ENCODE measurements around the gene OGFR.

Gene OGFR

DNA sequence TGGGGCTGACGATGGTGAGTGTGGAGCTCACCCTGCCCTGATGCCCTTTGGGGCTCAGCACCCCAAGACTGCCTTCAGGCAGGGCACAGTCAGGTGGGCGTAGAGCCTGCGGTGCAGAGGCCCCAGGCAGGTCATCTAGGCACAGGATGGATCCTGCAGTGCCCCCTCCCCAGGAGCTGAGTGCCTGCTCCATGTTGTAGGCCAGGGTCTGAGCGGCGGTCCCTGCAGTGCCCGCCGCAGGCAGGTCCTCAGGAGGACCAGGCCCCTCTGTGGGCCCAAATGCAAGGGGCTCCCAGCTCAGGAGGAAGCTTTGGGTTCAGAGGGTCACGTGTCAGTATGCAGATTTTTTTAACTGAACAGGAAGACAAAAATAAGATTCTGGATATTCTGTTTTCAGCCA is 5.6 kb upstream of the OGFR start:
- no peak for DNase-seq
- no peak overlapping the region for H3K27ac Mint-ChIP-seq
- no peak overlapping the region for H3K4me3 Mint-ChIP-seq
- peaks cover 29% of the 10 kb centered on the region for H3K27me3 Mint-ChIP-seq (ENCODE audit: low read depth, poor library complexity)
- H3K4me1 Mint-ChIP-seq = peaks cover 39% of the 10 kb centered on the region
- peaks cover 40% of the 10 kb centered on the region for H3K36me3 Mint-ChIP-seq (ENCODE audit: low read depth)
- no peaks in the 10 kb centered on the region for H3K9me3 Mint-ChIP-seq
- no peak for TF ChIP-seq CTCF (IDR thresholded peaks at IDR 0.05)

- peaks cover 42% of the 10 kb centered on the region for H3K4me1 Mint-ChIP-seq
- DNase-seq = no peak
- H3K27ac Mint-ChIP-seq = no peak overlapping the region
- H3K9me3 Mint-ChIP-seq = no peaks in the 10 kb centered on the region
- peaks cover 40% of the 10 kb centered on the region for H3K36me3 Mint-ChIP-seq (ENCODE audit: low read depth)
- no peak for TF ChIP-seq CTCF (IDR thresholded peaks at IDR 0.05)
- H3K27me3 Mint-ChIP-seq (ENCODE audit: low read depth, poor library complexity) = peaks cover 29% of the 10 kb centered on the region
- H3K4me3 Mint-ChIP-seq = no peak overlapping the region
Observed at GRCh38 chr20:62799459-62799858, 5.2 kb upstream of the OGFR start.

GRCh38 chr20:62799873-62800272 is 4.8 kb upstream of the OGFR start:
- H3K27ac Mint-ChIP-seq = no peak overlapping the region
- H3K27me3 Mint-ChIP-seq (ENCODE audit: low read depth, poor library complexity) = peaks cover 26% of the 10 kb centered on the region
- H3K4me3 Mint-ChIP-seq = no peak overlapping the region
- DNase-seq = no peak
- no peak for TF ChIP-seq CTCF (IDR thresholded peaks at IDR 0.05)
- peaks cover 40% of the 10 kb centered on the region for H3K36me3 Mint-ChIP-seq (ENCODE audit: low read depth)
- H3K9me3 Mint-ChIP-seq = no peaks in the 10 kb centered on the region
- peaks cover 42% of the 10 kb centered on the region for H3K4me1 Mint-ChIP-seq

DNA sequence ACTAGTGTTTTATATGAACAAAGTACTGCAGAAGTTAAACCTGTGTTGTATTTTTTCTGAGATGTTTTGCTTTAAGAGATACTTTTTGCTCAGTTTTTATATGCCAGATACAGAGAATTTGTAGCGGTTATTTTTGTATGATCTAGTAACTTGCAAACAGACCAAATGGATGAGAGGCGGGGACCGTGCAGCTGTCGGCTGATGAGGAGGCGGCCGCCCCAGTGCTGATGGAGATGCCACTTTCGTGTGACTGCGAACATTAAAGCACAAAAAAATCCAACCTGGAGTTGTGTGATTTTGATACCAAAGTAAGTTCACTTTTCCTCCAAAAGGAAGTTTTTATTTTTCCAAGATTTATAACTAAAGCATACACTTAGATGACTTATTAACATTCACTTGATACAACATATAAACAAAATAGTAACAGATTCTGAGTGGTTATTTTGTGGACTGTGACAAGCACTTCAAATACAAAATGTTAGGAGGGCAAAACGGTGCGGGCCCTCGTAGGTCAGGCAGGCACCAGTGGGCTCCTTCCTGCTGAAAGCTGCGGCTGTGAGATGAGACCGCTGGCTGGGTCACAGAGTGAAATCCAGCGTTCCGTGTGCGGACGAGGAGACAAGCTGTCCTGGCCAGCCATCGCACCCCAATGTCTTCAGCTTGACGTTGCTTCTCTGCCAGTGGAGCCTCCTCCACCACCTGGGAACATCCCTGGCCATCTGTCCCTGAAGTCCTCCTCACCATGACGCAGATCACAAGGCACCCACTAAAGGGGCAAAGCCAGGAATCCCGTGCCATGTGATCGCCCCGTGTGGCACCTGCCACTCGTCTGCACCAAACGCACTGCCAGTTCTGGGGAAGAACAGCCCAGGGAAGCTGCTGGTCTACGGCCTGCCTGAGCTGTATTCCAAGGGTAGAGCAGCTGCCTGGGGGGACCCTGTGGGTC is 4.0 kb upstream of the OGFR start:
- H3K4me3 Mint-ChIP-seq = no peak overlapping the region
- H3K36me3 Mint-ChIP-seq (ENCODE audit: low read depth) = peaks cover 40% of the 10 kb centered on the region
- peaks cover 19% of the 10 kb centered on the region for H3K27me3 Mint-ChIP-seq (ENCODE audit: low read depth, poor library complexity)

DNA sequence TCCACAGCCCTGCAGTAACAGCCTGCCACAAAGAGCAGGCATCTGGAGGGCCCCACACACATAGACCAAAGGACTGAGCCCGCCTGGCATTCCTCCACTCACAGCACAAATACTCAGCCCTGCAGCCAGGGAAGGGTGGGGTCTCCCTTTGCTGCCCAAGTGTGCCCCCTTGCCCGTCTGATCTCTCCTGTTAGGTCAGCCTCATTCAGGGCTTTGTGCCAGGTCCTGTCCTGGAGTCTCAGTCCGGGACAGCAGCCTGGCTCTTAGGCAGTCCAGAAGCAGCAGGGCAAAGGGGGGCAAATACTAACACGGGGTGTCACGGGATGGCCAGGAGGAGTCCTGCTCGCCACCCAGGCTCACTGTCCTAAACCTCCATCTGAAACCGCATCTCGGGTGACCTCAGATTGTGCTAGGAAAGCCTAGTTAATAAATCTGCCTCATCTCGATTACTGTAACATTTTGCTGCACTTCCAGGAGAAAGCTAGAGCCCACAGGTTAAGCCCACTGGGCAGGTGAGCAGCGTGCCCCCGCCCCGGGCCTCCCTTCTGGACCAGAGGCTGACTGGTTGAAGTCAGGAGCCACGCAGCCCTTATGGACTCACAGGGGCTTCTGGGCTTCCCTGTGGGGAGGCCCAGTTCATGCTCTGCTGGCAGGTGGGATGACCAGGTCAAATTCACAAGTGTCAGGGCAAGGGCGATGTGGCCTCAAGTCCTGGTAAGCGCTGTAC is 3.2 kb upstream of the OGFR start:
- peaks cover 16% of the 10 kb centered on the region for H3K27me3 Mint-ChIP-seq (ENCODE audit: low read depth, poor library complexity)
- no peak for DNase-seq
- H3K27ac Mint-ChIP-seq = no peak overlapping the region
- no peak for TF ChIP-seq CTCF (IDR thresholded peaks at IDR 0.05)
- no peak overlapping the region for H3K4me3 Mint-ChIP-seq
- H3K4me1 Mint-ChIP-seq = peaks cover 44% of the 10 kb centered on the region
- no peaks in the 10 kb centered on the region for H3K9me3 Mint-ChIP-seq
- peaks cover 40% of the 10 kb centered on the region for H3K36me3 Mint-ChIP-seq (ENCODE audit: low read depth)

More for the DNA sequence above, 4.0 kb upstream of the OGFR start:
- Mint-ChIP-seq H3K4me1 (peaks cover 42% of the 10 kb centered on the region), H3K27ac (no peak overlapping the region), H3K9me3 (no peaks in the 10 kb centered on the region)
- no peak for TF ChIP-seq CTCF (IDR thresholded peaks at IDR 0.05)
- no peak for DNase-seq
